ENCODE results near the gene BNIP2.

- TF ChIP-seq POLR2A (IDR thresholded peaks at IDR 0.05) (no peak), POLR2AphosphoS5 (IDR thresholded peaks at IDR 0.05; ENCODE audit: insufficient read depth in 1 of 2, low read depth in 1 of 2) (peak; percentile 25 to 71), CTCF (IDR thresholded peaks at IDR 0.05) (no peak)
Observed at GRCh38 chr15:59689626-59690236, 611 bp upstream of the BNIP2 start.
